H9 (cell line): Measurements from ENCODE around the gene CTPS1. TPM values are rescaled to one million over a fixed set of nuclear protein-coding genes. Genes with fewer than 3 reads are reported as not detected.

Experiments
- DNase-seq: peaks from one replicate; pipeline ENCODE4 v3.0.0-alpha.2; 2017
- H2AFZ ChIP-seq: one replicate; pipeline ENCODE4 v1.6.1; 2013; ENCODE audit warnings: mild to moderate bottlenecking, low read length, control low read depth, moderate library complexity
- H2AK5ac ChIP-seq: 2 replicates; pipeline ENCODE4 v1.6.1; 2013; ENCODE audit warnings: low read length, control low read depth, mixed read lengths; ENCODE audit not compliant: insufficient read length
- H2BK120ac ChIP-seq: one replicate; pipeline ENCODE4 v1.6.1; 2013; ENCODE audit warnings: low read depth, mild to moderate bottlenecking, low read length, control low read depth, inconsistent platforms; ENCODE audit not compliant: poor library complexity, severe bottlenecking
- H2BK12ac ChIP-seq: 2 replicates; pipeline ENCODE4 v1.6.1; 2013; ENCODE audit warnings: low read length, control low read depth, mixed read lengths, low read depth; ENCODE audit not compliant: insufficient read length
- H2BK15ac ChIP-seq: 2 replicates; pipeline ENCODE4 v1.6.1; 2013; ENCODE audit warnings: low read depth, low read length, control low read depth
- H2BK20ac ChIP-seq: one replicate; pipeline ENCODE4 v1.6.1; 2013; ENCODE audit warnings: low read depth, mild to moderate bottlenecking, low read length, control low read depth, inconsistent platforms; ENCODE audit not compliant: poor library complexity, severe bottlenecking
- H2BK5ac ChIP-seq: 2 replicates; pipeline ENCODE4 v1.6.1; 2013; ENCODE audit warnings: low read length, control low read depth, mixed read lengths; ENCODE audit not compliant: insufficient read length
- H3K14ac ChIP-seq: 2 replicates; pipeline ENCODE4 v1.6.1; 2013; ENCODE audit warnings: low read length, control low read depth; ENCODE audit not compliant: insufficient read depth
- H3K18ac ChIP-seq: 2 replicates; pipeline ENCODE4 v1.6.1; 2013; ENCODE audit warnings: low read depth, mild to moderate bottlenecking, mixed read lengths, low read length, control low read depth; ENCODE audit not compliant: insufficient read length
- H3K23ac ChIP-seq: 2 replicates; pipeline ENCODE4 v1.6.1; 2013; ENCODE audit warnings: low read length, control low read depth, mixed read lengths, low read depth; ENCODE audit not compliant: insufficient read length
- H3K23me2 ChIP-seq: 2 replicates; pipeline ENCODE4 v1.6.1; 2013; ENCODE audit warnings: low read depth, mild to moderate bottlenecking, mixed read lengths, low read length, control low read depth; ENCODE audit not compliant: insufficient read length, poor library complexity, severe bottlenecking
- H3K27ac ChIP-seq: 2 replicates; pipeline ENCODE4 v1.5.1; 2013; ENCODE audit warnings: low read length, control low read depth, mixed read lengths, low read depth; ENCODE audit not compliant: insufficient read length
- H3K27me3 ChIP-seq: 2 replicates; pipeline ENCODE4 v1.6.1; 2013; ENCODE audit warnings: low read length, control low read depth, inconsistent platforms; ENCODE audit not compliant: insufficient read depth
- H3K4ac ChIP-seq: 2 replicates; pipeline ENCODE4 v1.6.1; 2013; ENCODE audit warnings: low read depth, mild to moderate bottlenecking, control low read depth, inconsistent platforms, low read length, moderate library complexity
- H3K4me1 ChIP-seq: 2 replicates; pipeline ENCODE4 v1.6.1; 2013; ENCODE audit warnings: low read length, control low read depth, inconsistent platforms; ENCODE audit not compliant: insufficient read depth
- H3K4me2 ChIP-seq: 2 replicates; pipeline ENCODE4 v1.6.1; 2013; ENCODE audit warnings: low read length, control low read depth, mixed read lengths; ENCODE audit not compliant: insufficient read length, insufficient read depth
- H3K56ac ChIP-seq: 2 replicates; pipeline ENCODE4 v1.6.1; 2013; ENCODE audit warnings: low read depth, mild to moderate bottlenecking, mixed read lengths, low read length, control low read depth; ENCODE audit not compliant: insufficient read length
- H3K79me1 ChIP-seq: 2 replicates; pipeline ENCODE4 v1.6.1; 2013; ENCODE audit warnings: low read depth, mild to moderate bottlenecking, moderate library complexity, low read length, control low read depth, inconsistent platforms; ENCODE audit not compliant: insufficient read depth, poor library complexity, severe bottlenecking
- H3K79me2 ChIP-seq: 2 replicates; pipeline ENCODE4 v1.6.1; 2013; ENCODE audit warnings: low read length, control low read depth, inconsistent platforms; ENCODE audit not compliant: insufficient read depth
- H3K9ac ChIP-seq: 2 replicates; pipeline ENCODE4 v1.6.1; 2013; ENCODE audit warnings: low read length, control low read depth, mixed read lengths; ENCODE audit not compliant: insufficient read length; ENCODE audit errors: extremely low read depth
- H3K9me3 ChIP-seq: one replicate; pipeline ENCODE4 v1.6.1; 2013; ENCODE audit warnings: low read depth, low read length, inconsistent platforms; ENCODE audit not compliant: control insufficient read depth
- H3T11ph ChIP-seq: one replicate; pipeline ENCODE4 v1.6.1; 2013; ENCODE audit warnings: mild to moderate bottlenecking, low read length, control low read depth, inconsistent platforms
- H4K20me1 ChIP-seq: one replicate; pipeline ENCODE4 v1.6.1; 2013; ENCODE audit not compliant: control insufficient read depth, insufficient read length, insufficient read depth
- H4K5ac ChIP-seq: 2 replicates; pipeline ENCODE4 v1.6.1; 2013; ENCODE audit warnings: low read depth, mild to moderate bottlenecking, mixed read lengths, low read length, control low read depth; ENCODE audit not compliant: insufficient read length
- H4K8ac ChIP-seq: replicated peaks from 2 replicates; pipeline ENCODE4 v1.6.1; 2013; ENCODE audit warnings: low read length, control low read depth, mixed read lengths, low read depth; ENCODE audit not compliant: insufficient read length
- H4K91ac ChIP-seq: 2 replicates; pipeline ENCODE4 v1.6.1; 2013; ENCODE audit warnings: low read depth, mild to moderate bottlenecking, moderate library complexity, mixed read lengths, low read length, control low read depth; ENCODE audit not compliant: insufficient read length
- H3K27ac Mint-ChIP-seq, 3 experiments: 2 replicates in 2 of 3; 3 replicates in 1 of 3; pipeline ENCODE4 v1.8.0; 2020 to 2021; ENCODE audit warnings: mixed read lengths in 3 of 3, mild to moderate bottlenecking in 1 of 3, moderate library complexity in 1 of 3
- H3K27me3 Mint-ChIP-seq: 2 replicates; pipeline ENCODE4 v1.8.0; 2021; ENCODE audit warnings: low read depth, mild to moderate bottlenecking, moderate library complexity, mixed read lengths
- H3K36me3 Mint-ChIP-seq, 3 experiments: 2 replicates in 2 of 3; 3 replicates in 1 of 3; pipeline ENCODE4 v1.8.0; 2020 to 2021; ENCODE audit warnings: low read depth in 3 of 3, mixed read lengths in 3 of 3; ENCODE audit not compliant: insufficient read depth in 1 of 3
- H3K4me1 Mint-ChIP-seq, 2 experiments: 2 replicates each; pipeline ENCODE4 v1.8.0; 2020; ENCODE audit warnings: mixed read lengths in 2 of 2
- H3K4me3 Mint-ChIP-seq, 2 experiments: 2 replicates in 1 of 2; 3 replicates in 1 of 2; pipeline ENCODE4 v1.8.0; 2020 to 2021; ENCODE audit warnings: mild to moderate bottlenecking in 2 of 2, mixed read lengths in 2 of 2, moderate library complexity in 1 of 2
- H3K9me3 Mint-ChIP-seq, 2 experiments: 2 replicates in 1 of 2; 3 replicates in 1 of 2; pipeline ENCODE4 v1.8.0; 2020; ENCODE audit warnings: mild to moderate bottlenecking in 2 of 2, mixed read lengths in 2 of 2, moderate library complexity in 1 of 2
- CTCF ChIP-seq: fragments of 200-600 bp; sonication (generic); conservative IDR thresholded peaks from 3 replicates; pipeline ENCODE4 v1.8.0; 2021; ENCODE audit warnings: antibody characterized with exemption, mild to moderate bottlenecking
- WGBS: extraction: QIAGEN DNeasy Blood & Tissue Kit; methylation state at CpG from one replicate; pipeline ENCODE4 v1.1.7; 2013; ENCODE audit warnings: missing lambda C conversion rate, low lambda C conversion rate, mixed read lengths; ENCODE audit not compliant: insufficient read length; ENCODE audit errors: extremely low coverage; 5-methylcytosine and 5-hydroxymethylcytosine counted together
- total RNA-seq: library from RNA; stranded (reverse); gene quantifications from 2 replicates; pipeline ENCODE4 v1.2.1, GENCODE V29; 2021

Gene CTPS1
- total RNA-seq, 1 experiment from 2014 or later, result 105 TPM

- no peak overlapping the region for H3K14ac ChIP-seq
- H3K9me3 ChIP-seq, result no peaks in the 10 kb centered on the region
- no peak overlapping the region for H2BK5ac ChIP-seq
- no CpG with 5 or more reads among the region's 2 CpGs for WGBS
- H4K91ac ChIP-seq, result no peak overlapping the region
- no peak overlapping the region for H3K18ac ChIP-seq
- peaks cover 2% of the 10 kb centered on the region; the same call in 1 of the 2 replicates for H3K79me2 ChIP-seq
- H2AK5ac ChIP-seq, result no peak overlapping the region
- H3K23me2 ChIP-seq, result no peaks in the 10 kb centered on the region
- H3K4me2 ChIP-seq, result no peak overlapping the region
- no peak overlapping the region for H3K56ac ChIP-seq
- H3K4ac ChIP-seq, result no peak overlapping the region
- no peak overlapping the region for H2BK120ac ChIP-seq
- no peak overlapping the region for H2BK20ac ChIP-seq
- no peaks in the 10 kb centered on the region for H3K4me1 ChIP-seq
- Mint-ChIP-seq H3K27me3 (no peaks in the 10 kb centered on the region), H3K9me3 (no peaks in the 10 kb centered on the region), H3K4me3 (no peak overlapping the region), H3K27ac (no peak overlapping the region), H3K4me1 (peaks cover 2 to 4% of the 10 kb centered on the region in 2 experiments; a peak in 3 of 4 replicates), H3K36me3 (no peaks in the 10 kb centered on the region; a peak in 1 of 7 replicates)
- no peak overlapping the region for H2BK12ac ChIP-seq
- no peak overlapping the region for H3K27ac ChIP-seq
- no peaks in the 10 kb centered on the region for H3K27me3 ChIP-seq
- no peak overlapping the region for H2AFZ ChIP-seq
- DNase-seq, result no peak
- no peak for TF ChIP-seq CTCF
- H4K20me1 ChIP-seq, result no peaks in the 10 kb centered on the region
- H3T11ph ChIP-seq, result no peak overlapping the region
- no peaks in the 10 kb centered on the region for H3K79me1 ChIP-seq
- H4K5ac ChIP-seq, result no peak overlapping the region
- H3K9ac ChIP-seq, result no peak overlapping the region
- H4K8ac ChIP-seq, result no peak overlapping the region
- no peak overlapping the region for H2BK15ac ChIP-seq
- no peak overlapping the region for H3K23ac ChIP-seq
These were observed 5.6 kb upstream of the CTPS1 start for GRCh38 chr1:40973912-40974311.
